NCI-H1694 treated with DMSO at 0.1 percent for 48 hours (cell line): ENCODE data around the gene PIPOX.

Source experiments
- DNase-seq: peaks from one replicate; lab custom pipeline; 2025; lab: John Stamatoyannopoulos, UW

PIPOX gene, protein sequence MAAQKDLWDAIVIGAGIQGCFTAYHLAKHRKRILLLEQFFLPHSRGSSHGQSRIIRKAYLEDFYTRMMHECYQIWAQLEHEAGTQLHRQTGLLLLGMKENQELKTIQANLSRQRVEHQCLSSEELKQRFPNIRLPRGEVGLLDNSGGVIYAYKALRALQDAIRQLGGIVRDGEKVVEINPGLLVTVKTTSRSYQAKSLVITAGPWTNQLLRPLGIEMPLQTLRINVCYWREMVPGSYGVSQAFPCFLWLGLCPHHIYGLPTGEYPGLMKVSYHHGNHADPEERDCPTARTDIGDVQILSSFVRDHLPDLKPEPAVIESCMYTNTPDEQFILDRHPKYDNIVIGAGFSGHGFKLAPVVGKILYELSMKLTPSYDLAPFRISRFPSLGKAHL

DNA sequence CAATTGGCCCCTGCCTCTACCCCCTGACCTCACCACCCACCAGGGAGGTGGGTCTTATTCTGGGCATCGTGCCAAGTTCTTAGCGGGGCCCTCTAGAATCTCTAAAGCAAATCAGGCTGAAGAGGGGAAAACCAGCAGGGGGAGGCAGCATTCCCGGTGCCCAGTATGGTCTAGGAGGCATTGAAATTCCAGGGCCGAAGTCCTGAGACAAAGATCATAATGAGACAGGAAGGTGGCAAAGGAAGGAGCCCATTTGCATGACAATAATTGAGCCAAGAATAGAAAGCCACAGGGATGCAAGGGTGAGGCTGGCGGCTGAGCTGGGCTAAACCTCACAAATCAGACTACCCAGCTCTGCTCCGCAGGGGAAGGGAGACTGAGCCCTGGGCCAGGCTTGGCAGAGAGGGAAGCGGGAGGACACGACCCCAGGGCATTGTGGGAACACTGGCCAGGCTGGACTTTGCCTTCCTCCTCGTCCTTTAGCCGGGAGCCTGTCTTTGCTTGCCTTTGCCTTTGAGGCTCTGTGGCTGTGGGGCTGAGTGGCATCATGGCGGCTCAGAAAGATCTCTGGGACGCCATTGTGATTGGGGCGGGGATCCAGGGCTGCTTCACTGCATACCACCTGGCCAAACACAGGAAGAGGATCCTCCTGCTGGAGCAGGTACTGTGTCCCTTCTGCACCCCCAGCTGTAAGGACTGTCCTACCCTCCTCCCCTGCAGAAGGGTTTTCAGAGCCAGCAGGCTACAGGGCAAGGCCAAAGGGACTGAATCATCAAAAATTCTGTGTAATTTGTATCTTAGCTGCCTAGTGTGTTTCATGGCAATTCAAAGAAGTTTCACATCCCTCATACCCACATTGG lies at the start of gene PIPOX:
PIPOX (plus strand) TSS at position 463 of the 860 bp plus-strand sequence; CDS start at position 548, 85 bp downstream.
- DNase-seq, result peak; percentile 87

DNA sequence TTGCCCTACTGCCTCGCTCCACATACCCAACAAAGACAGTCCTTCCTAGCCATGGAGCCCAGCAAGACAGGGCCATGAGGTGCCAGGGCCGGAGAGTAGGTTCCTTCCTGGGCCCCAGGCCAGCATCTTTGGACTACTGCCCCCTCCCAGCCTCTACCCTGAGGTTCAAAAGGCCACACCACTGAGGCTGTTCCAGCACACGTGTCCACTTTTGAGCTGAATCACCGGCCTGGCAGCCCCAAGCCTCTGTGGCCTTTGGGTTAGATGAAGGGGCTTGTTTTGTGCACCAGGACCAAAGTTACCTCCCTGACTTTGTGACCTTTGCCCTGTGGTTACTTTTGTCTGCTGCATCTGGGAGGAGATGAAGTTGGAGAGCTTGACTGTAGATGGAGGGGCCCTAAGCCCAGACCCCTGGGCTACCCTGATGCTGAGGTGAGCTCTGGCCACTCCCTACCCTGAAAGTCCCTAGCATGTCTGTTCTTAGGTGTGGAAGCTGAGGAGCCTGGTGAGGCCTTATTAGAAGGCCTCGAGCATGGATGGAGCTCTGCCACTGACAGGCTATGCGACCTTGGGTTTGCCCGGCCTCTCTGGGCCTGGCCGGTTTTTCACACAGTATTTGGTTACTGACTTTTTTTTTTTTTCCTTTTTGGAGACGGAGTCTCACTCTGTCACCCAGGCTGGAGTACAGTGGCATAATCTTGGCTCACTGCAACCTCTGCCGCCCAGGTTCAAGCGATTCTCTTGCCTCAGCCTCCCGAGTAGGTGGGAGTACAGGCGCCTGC lies 49.1 kb upstream of the PIPOX start:
- DNase-seq, result no peak

DNA sequence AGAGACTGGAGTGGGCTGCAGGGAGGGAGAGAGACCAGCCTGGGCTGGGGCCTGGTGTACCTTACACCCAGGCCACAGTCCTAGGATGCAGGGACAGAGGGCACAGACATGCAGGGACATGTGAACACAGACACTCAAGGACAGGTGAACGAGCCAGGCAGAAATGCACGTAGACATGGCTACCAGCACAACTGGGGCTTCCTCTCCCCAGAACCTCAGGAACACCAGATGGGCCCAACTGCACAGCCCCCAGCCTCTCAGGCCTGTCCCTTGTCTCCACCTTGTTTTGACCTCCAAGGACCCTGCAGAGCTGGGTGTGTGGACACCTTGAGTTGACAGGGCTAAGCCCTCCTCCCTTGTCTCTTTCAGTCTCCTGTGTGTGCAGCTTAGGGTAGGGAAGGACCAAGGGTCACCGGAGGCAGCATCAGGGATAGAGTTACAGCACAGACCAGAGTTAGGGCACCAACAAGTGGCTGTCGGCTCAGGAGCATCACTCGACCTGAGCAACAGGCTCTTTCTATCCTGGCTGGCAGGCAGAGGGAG lies 46.3 kb upstream of the PIPOX start:
- no peak for DNase-seq

DNA sequence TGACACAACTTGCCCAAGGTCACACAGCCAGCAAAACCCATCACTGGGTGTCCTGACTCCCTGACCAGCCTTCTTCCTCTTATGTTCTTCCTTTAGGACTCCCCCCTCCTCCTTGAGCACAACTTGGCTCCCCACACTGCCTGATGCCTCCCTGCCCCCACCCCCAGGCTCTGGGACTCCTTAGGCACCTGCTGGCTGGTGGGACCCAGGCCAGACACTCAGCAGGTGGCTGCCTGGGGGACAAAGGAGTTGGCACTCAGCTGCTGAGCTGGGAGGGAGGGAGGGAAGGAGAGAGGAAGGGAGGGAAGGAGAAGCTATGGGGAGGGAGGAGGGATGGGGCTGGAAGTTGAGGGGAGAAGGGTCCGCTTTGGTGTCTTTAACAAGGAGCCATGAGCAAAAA lies 45.1 kb upstream of the PIPOX start:
- no peak for DNase-seq

DNA sequence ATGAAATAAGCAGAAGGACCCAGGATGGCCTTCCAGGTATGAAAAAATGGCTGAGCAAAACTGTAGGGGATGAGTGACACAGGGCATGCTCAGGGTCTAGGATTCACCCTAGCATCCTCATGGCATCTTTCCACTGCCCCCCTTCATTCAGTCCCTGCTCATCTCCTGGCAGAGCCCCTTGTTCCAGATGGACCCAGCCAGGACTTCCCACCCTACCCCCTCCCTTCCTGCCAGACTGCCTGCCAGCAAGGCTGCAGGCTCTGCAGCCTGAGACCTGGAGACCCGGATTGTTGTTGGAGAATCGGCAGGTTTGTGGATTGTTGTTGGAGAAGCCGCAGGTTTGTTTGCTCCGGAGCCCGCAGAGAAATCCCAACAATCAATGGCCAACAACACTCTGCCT lies 43.7 kb upstream of the PIPOX start:
- DNase-seq, result peak; percentile 58

DNA sequence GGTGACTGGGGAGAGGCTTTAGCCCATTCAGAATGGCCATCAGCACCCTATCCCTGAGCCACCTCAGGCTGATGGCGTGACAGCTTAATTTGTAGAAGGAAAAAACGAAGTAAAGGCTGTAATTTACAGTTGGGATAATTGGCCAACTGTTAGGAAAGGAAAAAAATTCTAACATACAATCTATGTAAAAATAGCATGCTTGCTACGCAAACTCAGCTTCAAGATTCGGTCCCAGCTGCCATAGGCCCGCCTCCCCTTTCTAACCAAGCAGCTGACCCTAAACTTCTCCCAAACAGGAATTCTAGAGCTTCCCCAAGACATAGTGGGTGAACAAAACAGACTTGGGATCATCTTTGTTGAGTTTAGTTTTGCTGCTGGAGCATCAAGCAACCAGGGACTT lies 42.0 kb upstream of the PIPOX start:
- no peak for DNase-seq

DNA sequence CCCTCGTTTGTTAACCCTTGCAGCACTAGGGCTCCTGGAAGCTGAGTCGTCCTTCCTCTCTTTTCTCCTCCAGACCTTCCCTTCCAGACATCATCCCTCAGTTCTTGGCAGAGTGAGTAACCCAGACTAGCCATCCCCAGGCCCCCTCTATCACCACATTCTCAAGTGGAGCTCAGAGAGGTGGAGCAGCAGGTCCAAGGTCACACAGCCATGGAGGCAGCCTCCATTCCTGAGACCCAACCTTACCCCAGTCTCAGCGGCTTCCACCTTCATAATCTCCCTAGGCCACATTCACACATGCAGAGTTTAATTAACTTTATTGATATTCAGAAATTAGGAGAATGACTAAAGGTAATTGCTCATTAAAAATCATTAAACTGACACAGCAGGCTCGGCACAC lies 40.1 kb upstream of the PIPOX start:
- no peak for DNase-seq

DNA sequence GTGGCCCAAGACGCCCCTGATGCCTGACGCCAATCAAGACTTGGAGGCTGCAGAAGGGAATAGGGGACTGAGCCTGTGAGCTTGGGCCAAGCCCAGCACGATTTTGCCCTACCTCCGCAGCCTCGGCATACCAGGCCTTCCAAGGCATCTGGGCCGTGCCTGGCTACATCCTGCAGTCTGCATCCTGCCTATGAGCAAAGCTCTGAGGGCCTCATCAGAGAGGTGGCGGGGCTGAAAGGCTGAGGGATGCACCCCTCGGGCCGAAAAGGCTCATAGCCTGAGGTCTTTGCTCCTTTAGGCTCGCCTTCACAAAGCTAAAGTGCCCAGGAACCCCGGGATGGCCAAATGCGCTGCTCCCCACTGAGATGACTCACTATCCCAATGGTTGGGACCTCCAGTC lies 39.7 kb upstream of the PIPOX start:
- no peak for DNase-seq

DNA sequence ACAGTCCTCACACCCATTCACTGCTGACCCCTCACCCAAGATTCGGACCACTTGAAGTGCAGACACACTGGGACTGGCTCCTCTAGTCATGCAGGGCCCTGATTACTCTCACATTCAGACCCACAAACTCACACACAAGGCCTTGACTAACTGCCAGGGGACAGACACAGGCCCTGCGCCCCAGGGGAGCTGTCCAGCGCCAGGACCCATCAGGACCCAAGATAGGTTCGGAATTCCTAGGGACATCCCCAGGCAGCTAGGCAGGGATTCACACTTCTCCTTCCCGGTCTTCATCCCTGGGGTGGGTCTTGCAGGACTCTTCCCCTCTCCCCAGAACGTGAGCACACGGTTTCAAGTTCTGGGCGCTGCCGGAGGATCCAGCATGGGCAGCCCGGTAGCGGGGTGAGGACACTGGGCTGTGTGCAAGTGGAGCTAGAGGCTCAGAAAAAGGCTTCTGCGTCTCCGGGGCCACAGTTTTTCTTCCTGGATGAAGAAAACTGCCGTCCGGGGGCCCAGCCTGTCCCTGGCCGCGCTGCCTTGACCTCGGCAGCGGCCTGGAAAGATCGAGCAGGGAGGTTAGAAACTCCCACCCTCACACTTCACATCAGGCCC lies 38.8 kb upstream of the PIPOX start:
- no peak for DNase-seq

DNA sequence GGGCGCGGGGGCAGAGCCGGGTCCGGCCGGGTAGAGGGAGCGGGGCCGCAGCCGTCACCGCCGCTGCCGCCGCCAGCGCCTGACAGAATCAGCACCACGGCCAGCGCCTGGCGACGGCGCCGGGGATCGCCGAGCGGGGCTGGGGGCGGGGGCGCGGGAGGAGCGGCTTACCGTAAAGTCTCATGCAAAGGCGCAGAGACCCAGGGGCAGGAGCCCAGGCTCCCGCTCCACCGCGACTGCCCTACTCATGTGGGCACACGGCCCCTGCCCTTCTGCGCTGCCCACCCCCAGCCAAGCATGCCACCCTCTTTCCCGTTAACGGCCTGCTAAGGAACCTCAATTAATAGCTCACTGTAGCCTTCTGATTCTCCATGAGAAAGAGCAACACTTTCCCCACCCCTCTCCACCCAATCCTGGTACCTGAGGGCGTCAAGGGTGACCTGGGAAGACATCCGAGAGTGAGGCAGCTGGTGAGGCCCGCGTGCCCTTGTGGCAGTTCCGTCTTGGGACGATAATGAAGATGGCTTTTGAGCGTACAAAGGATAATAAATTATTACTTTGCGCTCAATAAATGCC lies 36.9 kb upstream of the PIPOX start, which contains the start of gene SEZ6:
SEZ6 (minus strand) TSS at position 98 of the 576 bp plus-strand sequence. CDS start 164 bp downstream, outside the sequence.
- DNase-seq, result peak; percentile 66

DNA sequence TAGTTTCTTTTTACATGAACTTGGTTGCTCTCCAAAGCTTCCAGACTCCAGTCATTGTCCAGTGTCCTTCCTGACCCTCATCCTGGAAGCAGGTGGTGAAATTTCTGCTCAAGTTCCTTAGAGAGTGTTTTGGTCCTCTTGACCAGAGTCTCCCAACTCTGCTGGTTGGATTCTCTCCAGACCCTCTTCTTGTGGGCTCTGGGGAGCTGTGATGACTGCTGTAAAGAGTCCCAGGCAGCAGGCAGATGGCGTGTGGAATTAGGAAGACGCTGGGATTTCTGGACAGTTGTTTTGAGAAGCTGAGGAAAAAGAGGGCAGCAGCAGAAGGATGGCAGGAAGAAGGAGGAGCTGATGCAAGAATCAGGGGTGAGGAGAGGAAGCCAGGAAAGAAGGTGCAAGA lies 35.5 kb upstream of the PIPOX start:
- DNase-seq, result no peak

DNA sequence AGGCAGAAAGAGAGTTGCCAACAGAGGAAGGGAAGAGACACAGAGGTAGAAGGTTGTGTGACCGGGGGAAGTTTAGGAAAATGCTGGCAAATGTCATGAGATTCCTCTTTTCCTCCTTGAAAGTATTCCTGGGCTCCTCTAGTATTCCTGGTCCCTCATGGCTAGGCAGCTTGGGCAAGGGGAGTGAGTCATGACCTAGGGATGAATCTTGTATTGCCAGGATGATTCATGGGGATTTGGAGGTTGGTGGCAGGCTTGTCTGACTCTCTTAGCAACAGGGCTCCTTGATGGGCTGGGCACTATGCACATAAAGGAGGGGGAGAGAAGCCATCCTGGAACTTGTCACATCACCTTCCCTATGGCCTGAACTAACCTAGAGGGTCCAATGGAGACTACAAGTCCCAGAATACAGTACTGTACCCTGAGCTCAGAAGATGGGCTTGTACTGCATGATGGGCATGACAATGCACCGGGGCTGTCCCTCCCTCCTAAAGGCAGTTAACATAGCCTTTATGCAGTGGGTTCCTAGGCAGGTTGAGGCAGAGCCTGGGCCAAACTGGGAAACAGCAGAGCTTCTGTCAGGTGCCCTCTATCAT lies 35.0 kb upstream of the PIPOX start:
- DNase-seq, result no peak

DNA sequence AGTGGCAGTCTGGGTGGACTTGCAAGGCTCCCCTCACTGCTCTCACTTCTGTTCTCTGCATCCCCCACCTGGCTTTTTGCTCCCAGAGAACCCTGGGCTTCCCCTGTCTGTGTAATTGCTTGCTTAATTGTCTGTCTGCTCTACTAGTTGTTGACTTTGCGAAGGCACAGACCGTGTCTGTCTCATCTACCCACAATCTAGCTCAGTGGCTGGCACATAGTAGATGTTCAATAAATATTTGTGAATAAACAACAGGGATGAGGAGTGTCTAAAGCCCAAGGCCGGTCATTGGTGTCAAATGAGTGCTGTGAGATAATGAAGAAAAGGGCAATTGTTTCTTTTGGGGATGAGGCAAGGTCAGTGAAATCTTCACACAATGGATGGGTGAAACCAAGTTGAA lies 34.4 kb upstream of the PIPOX start:
- DNase-seq, result no peak

DNA sequence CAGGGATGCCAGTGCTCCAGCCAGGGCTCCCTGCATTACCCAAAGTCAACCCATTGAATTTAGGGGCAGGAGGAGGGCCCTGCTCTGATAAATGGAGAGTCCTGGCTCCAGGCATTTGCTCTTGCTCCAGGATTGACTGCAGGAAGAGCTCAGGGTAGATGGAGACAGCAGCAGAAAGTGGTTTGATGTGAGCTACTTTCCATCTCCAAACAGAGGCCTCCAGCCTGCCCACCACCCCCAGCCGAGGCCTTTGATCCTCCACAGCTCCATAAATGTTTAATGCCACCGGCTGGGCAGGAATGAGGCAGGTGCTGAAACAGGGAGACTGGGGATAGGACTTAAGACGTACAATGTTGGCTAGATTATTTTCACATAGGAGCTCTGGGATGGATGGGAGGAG lies 32.8 kb upstream of the PIPOX start:
- no peak for DNase-seq

DNA sequence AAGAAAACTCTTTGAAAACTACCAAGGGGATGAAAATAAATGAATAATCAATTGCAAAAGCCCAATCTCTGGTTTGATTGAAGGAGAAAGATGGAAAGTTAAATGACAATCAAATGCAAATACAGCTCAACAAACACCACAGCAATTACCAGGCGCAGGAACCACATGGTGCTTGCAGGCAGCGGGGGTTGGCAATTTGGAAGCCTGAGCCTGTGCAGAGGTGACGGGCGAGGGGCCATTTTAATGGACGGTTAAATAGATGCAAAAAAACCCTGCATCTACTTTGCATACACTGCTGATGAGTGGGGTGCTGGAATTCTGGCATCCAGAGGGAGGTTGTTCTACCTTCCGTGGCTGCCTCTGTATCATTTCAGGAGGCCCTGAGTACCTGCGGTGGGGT lies 32.4 kb upstream of the PIPOX start:
- no peak for DNase-seq

DNA sequence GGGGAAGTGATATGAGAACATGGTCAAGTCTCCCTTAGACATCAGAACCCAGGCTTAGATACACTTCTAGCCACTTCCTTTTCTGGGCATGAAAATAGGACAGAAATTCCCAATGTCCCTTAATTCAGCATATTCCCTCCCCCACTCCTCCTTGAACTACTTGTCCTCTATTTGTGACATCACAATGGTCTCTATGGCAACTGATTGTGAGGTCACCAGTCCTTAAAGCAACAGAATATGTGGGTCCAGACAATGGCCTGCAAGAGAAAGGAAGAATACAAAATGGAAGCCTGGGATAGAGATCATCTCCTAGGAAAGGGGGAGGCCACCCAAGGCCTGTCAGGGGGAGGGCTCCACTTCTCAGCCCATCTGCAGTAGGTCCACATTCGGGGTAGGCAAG lies 30.4 kb upstream of the PIPOX start:
- DNase-seq, result no peak

DNA sequence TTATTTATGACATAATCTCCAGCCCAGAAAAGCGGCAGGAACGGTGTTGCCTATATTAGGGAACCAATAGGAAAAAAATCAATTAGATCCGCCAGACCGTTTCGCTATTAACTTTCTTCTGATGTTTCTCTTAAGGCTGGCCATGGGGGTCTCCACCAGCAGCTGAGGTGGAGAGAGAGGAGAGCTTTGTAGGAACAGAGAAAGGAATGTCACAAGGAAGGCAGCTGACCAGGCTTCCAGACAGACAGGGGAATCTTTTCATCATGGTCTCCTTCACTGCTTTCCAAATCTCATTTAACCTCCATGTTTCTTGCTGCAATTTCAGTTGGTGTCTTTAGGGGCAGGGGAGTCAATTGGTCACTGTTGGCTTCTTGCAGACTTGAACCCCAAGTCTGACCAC lies 28.2 kb upstream of the PIPOX start:
- no peak for DNase-seq

DNA sequence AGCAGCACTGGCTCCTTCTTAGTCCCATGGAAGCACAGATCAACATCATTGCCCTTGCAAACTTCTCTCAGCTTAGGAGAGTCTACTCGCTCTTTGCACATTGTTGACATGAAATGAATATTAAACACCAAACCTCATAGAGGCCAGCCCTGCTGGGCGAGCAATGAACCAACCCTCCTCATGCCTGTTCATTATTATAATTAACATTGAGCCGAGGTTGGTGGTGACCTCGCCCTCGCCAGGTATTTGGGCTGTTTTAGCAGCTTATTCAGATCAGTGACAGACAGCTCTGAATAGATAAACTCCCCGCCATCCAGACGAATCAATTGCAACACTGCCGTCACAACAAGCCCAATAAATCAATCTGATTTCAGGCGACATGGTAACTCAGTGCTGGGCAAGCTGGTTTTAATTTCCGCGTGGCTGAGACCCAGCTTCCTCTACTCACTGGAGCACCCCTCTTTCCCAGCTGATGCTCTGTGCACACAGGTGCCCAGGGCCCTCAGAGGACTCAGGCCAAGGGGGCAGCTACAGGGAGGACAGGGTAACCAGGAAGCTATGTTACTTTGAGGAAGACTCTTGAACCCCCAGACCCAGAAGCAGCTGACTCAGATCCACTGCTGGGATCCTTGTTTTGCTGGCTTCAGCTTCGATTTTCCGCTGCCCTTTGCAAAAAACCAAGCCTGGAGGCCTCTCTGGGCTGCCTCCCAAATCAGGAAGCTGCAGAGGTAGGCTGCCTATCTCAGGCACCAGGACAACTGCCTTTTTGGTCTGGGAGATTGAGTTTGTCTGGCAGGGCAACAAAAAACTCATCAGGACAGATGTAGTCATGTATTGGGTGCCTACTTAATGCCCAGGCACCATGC lies 26.4 kb upstream of the PIPOX start:
- no peak for DNase-seq

DNA sequence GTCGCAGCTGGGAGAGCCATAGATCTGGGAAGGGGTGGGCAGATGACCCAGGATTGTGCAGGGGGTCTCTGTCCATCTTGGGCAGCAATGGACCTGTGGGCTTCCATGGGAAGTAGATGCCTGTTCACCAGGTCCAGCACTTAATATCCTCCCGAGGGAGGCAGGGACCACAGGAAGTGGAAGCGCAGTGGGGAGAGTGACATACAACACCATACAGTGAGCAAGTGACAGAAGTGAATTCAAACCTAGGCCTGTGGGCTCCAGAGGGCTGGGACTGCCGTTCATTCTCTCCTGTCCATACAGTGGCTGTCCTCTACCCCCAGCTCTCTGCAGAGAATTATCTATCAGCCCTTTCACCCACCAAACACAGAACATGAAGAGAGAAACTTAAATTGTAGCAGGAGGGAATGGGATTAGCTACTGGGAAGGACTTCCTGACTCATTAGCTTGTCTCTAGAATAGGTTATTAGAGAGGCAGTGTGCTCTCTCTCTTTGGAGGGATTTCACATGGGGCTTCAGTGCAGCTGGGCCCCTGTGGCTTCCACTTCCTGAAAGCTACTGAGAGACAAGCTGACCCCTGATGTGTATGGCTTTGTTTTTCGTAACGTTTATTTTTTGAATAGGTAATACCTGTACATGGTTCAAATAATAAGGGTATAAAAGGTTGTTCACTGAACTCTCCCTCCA lies 24.0 kb upstream of the PIPOX start:
- no peak for DNase-seq
